ENCODE measurements around the gene PCID2.
"Not testable (repeated sequence)": the region's sequence is repeated elsewhere in the genome, so short reads cannot be mapped to it uniquely, and the experiment has no call there.

Gene PCID2

DNA sequence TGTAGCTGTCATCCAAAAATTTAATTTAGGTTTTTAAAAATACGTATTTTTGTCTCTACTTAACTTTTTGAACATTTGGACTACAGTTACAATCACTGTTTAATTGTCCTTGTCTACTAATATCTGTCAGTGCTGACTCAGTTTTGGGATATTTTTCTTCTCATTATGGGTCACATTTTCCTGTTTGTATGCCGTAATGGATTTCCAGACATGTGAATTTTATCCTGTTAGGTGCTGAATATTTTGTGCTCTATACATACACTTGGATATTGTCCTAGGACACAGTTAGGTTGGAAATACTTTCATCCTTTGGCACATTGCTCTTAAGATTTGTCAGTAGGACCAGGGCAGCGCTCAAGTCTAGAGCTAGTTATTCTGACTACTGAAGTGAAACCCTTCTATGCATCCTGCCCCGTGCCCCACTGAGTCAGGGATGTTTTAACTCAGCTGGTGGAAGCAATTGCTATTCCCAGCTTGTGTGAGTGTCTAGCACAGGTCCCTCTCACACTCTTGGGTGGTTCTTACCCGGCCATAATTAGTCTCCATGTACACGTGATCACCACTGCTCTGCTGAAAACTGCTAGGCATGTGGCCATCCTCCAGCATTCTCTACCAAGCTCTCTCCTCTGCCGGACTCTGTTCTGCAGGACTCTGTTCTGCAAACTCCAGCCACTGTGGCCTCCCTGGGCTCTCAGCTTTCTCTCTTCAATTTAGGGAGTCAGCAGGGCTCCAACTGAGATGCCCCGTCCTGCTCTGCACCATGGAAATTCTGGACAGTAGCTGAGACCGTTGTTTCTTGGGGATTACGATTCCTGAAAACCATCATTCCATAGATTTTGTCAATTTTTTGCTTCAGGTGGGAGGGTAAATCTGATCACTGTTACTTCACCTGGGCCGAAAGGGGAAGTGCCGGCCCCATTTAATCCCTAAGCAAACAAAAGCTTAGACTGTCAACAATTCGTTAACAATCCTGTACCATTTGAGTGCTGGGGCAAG is 38.9 kb downstream of the PCID2 start:
- H3K9ac ChIP-seq (ENCODE audit: low read depth, low read length): no peak overlapping the region
- H3K27ac ChIP-seq (ENCODE audit: low read length): no peak overlapping the region
- no peaks in the 10 kb centered on the region for H3K4me1 ChIP-seq (ENCODE audit: insufficient read depth, low read length)
- no peaks in the 10 kb centered on the region for H3K27me3 ChIP-seq (ENCODE audit: insufficient read depth, low read length)
- no peaks in the 10 kb centered on the region for H3K9me3 ChIP-seq (ENCODE audit: insufficient read depth, low read depth, low read length)
- peaks cover 55% of the 10 kb centered on the region for H3K36me3 ChIP-seq (ENCODE audit: insufficient read depth, low read depth, low read length)
- H3K4me3 ChIP-seq (ENCODE audit: low read length): no peak overlapping the region

DNA sequence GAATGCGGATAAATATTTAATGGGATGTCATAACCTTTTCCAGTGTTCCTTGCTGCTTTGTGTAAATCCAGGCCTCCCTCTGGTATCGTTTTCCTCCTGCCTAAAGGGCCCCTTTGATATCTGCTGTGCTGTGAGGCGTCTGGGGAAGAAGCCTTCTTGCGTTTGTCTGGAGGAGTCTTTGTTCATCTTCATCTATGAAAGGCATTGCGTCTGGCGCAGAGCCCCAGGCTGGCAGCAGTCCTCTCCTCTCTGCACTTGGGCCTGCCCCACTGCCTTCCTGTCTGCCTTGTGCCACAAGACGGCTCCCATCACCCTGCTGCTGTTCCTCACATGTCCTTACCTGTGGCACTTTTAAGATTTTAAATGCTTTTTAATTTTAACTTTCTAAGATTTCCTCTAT is 40.3 kb downstream of the PCID2 start:
- Histone ChIP-seq H3K27ac (ENCODE audit: low read length) (no peak overlapping the region), H3K9me3 (ENCODE audit: insufficient read depth, low read depth, low read length) (no peaks in the 10 kb centered on the region), H3K27me3 (ENCODE audit: insufficient read depth, low read length) (no peaks in the 10 kb centered on the region), H3K9ac (ENCODE audit: low read depth, low read length) (no peak overlapping the region), H3K36me3 (ENCODE audit: insufficient read depth, low read depth, low read length) (peaks cover 49% of the 10 kb centered on the region; the same call in 1 of the 2 replicates), H3K4me1 (ENCODE audit: insufficient read depth, low read length) (no peaks in the 10 kb centered on the region; the same call in 1 of the 2 replicates), H3K4me3 (ENCODE audit: low read length) (no peak overlapping the region)

DNA sequence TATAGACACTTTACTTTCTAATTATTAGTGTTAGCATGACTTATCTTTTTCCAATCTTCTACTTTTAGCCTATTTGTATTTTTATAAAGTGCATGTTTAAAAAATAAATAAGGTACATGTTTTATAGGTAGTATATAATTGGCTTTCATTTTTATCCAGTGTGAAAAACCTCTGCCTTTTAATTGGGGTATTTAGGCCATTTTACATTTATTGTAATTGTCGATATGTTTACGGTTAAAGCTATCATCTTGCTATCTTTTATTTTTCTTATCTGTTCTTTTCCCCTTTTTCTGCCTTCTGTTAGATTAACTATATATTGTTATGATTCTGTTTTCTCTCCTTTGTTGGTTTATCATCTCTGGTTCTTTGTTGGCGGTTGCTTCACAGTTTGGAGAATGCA is 40.9 kb downstream of the PCID2 start:
- Histone ChIP-seq H3K36me3 (ENCODE audit: insufficient read depth, low read depth, low read length) (peaks cover 43% of the 10 kb centered on the region; the same call in 1 of the 2 replicates), H3K9ac (ENCODE audit: low read depth, low read length) (no peak overlapping the region), H3K27me3 (ENCODE audit: insufficient read depth, low read length) (no peaks in the 10 kb centered on the region), H3K4me3 (ENCODE audit: low read length) (no peak overlapping the region), H3K4me1 (ENCODE audit: insufficient read depth, low read length) (peaks cover 4% of the 10 kb centered on the region; the same call in 1 of the 2 replicates), H3K27ac (ENCODE audit: low read length) (no peak overlapping the region), H3K9me3 (ENCODE audit: insufficient read depth, low read depth, low read length) (no peaks in the 10 kb centered on the region)

DNA sequence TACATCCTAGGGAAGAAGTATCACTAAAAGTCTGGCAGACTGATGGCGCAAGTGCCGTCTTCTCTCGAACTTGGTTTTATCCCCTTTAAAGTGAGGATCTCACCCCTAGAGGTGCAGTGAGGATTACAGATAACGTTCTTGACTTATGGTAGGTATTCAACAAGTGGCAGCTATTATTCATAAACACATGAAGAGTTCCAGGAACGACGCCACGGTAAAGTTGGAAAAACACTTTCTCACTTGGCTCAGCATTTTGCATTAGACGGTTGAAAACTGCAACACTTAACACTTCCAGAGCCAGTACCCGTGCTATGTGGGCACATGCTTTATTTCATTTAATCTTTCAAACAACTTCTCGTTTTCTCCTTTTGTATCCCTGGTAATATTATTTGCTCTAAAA is 41.3 kb downstream of the PCID2 start:
- Histone ChIP-seq H3K4me1 (ENCODE audit: insufficient read depth, low read length) (peaks cover 4% of the 10 kb centered on the region; the same call in 1 of the 2 replicates), H3K27ac (ENCODE audit: low read length) (no peak overlapping the region), H3K27me3 (ENCODE audit: insufficient read depth, low read length) (no peaks in the 10 kb centered on the region), H3K9me3 (ENCODE audit: insufficient read depth, low read depth, low read length) (no peaks in the 10 kb centered on the region), H3K36me3 (ENCODE audit: insufficient read depth, low read depth, low read length) (peaks cover 39% of the 10 kb centered on the region; the same call in 1 of the 2 replicates), H3K4me3 (ENCODE audit: low read length) (no peak overlapping the region), H3K9ac (ENCODE audit: low read depth, low read length) (no peak overlapping the region)

DNA sequence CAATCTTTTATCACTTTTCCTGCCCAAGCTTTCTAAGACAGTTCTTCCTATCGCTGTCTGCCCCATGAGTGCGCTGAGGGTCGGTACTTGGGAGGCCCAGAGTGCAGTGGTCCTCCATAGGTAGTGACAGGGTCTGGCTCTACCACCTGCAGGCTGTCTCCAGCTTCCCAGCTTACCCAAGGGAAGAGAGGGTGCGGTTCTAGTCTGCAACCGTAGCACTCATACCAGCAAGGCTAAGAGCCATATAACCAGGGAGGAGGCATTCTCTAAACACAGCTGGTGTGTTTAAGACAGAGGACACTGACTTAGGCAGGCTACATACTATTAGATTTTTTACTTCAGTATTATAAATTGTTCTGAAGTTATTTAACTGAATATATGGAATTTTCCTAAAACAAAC is 41.8 kb downstream of the PCID2 start:
- Histone ChIP-seq H3K9ac (ENCODE audit: low read depth, low read length) (no peak overlapping the region), H3K4me3 (ENCODE audit: low read length) (no peak overlapping the region), H3K4me1 (ENCODE audit: insufficient read depth, low read length) (peaks cover 4% of the 10 kb centered on the region; the same call in 1 of the 2 replicates), H3K36me3 (ENCODE audit: insufficient read depth, low read depth, low read length) (peaks cover 35% of the 10 kb centered on the region; the same call in 1 of the 2 replicates), H3K9me3 (ENCODE audit: insufficient read depth, low read depth, low read length) (no peaks in the 10 kb centered on the region), H3K27me3 (ENCODE audit: insufficient read depth, low read length) (no peaks in the 10 kb centered on the region), H3K27ac (ENCODE audit: low read length) (no peak overlapping the region)

DNA sequence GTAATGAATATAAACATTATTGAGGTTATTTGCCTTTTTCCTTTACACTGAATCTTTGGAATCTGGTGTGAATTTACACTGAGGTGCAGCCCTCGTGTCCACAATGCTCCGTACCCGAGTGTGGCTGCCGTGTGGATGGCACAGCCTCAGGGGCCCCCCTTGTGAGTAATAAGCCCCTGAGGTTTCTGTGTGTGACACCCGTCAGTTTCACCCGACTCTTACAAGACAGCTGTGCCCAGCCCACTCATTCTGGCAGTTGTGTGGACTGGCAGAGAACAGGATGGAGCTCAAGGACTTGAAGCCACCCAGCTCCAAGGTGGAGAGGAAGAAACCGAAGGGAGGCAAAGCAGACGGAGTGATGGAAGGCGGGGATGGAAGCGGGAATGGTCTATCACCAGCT is 42.2 kb downstream of the PCID2 start:
- peaks cover 4% of the 10 kb centered on the region; the same call in 1 of the 2 replicates for H3K4me1 ChIP-seq (ENCODE audit: insufficient read depth, low read length)
- H3K36me3 ChIP-seq (ENCODE audit: insufficient read depth, low read depth, low read length): peaks cover 31% of the 10 kb centered on the region; the same call in 1 of the 2 replicates
- H3K9ac ChIP-seq (ENCODE audit: low read depth, low read length): no peak overlapping the region
- H3K27me3 ChIP-seq (ENCODE audit: insufficient read depth, low read length): no peaks in the 10 kb centered on the region
- H3K9me3 ChIP-seq (ENCODE audit: insufficient read depth, low read depth, low read length): no peaks in the 10 kb centered on the region
- no peak overlapping the region for H3K4me3 ChIP-seq (ENCODE audit: low read length)
- H3K27ac ChIP-seq (ENCODE audit: low read length): no peak overlapping the region

DNA sequence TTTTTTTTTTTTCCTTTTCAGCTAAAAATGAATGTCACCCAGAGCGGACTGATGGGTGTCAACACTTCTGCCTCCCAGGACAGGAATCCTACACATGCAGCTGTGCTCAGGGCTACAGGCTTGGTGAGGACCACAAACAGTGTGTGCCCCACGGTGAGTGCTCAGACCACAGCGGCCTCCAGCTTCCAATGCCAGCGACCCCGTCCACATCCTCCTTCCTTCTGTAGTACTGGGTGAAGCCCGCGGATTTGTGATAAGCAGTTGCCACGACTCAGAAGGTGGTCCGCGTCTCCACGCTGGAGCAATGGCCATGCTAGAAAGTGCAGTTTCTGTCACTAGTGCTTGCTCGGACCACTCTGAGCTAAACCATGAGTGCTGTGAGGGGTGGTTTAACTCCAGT is 44.0 kb downstream of the PCID2 start:
- Histone ChIP-seq H3K27me3 (ENCODE audit: insufficient read depth, low read length) (no peaks in the 10 kb centered on the region), H3K9me3 (ENCODE audit: insufficient read depth, low read depth, low read length) (no peaks in the 10 kb centered on the region), H3K36me3 (ENCODE audit: insufficient read depth, low read depth, low read length) (peaks cover 17% of the 10 kb centered on the region; the same call in 1 of the 2 replicates)

DNA sequence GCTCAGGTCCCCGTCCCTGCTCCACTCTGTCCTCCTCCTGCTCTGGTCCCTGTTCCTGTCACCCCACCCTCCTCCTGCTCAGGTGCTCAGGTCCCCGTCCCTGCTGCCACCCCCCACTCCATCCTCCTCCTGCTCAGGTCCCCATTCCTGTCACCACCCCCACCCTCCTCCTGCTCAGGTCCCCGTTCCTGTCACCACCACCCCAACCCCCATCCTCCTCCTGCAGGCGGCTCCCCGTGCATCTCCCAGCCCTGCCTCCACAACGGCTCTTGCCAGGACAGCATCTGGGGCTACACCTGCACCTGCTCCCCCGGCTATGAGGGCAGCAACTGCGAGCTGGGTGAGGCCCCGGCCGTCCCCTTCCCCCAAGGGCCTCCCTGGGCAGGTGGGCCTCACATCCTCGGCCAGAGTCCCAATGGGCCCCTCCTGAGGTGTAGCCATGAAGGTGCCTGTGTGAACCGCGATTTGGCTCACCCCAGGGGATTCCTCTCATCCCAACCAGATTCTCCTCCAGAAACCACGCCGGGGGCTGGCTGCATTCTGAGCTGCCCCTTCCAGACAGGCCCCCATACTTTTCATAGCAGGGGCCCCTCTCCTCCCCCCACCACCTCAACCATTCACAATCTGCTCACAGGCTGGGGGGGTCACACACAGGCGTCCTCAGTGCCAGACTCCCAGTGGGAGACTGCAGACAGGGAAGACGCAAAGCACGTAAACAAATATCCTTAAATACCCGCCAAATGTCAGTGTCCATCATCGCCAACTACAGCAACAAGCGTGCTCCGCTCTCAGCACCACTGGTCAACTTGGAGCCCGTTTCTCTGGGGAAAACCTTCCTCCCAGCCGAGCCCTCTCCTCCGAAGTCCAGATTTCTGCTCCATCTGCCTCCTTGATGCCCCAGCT is 45.4 kb downstream of the PCID2 start:
- Histone ChIP-seq H3K27me3 (ENCODE audit: insufficient read depth, low read length) (no peaks in the 10 kb centered on the region), H3K4me3 (ENCODE audit: low read length) (no peak overlapping the region), H3K4me1 (ENCODE audit: insufficient read depth, low read length) (peaks cover 8% of the 10 kb centered on the region; the same call in 1 of the 2 replicates), H3K9me3 (ENCODE audit: insufficient read depth, low read depth, low read length) (no peaks in the 10 kb centered on the region), H3K9ac (ENCODE audit: low read depth, low read length) (no peak overlapping the region), H3K27ac (ENCODE audit: low read length) (no peak overlapping the region), H3K36me3 (ENCODE audit: insufficient read depth, low read depth, low read length) (0 out of 2 replicates have a peak, but pooled peaks cover 4% of the 10 kb centered on the region)

More for the DNA sequence above, 44.0 kb downstream of the PCID2 start:
- Histone ChIP-seq H3K4me3 (ENCODE audit: low read length) (no peak overlapping the region), H3K9ac (ENCODE audit: low read depth, low read length) (no peak overlapping the region), H3K27ac (ENCODE audit: low read length) (no peak overlapping the region), H3K4me1 (ENCODE audit: insufficient read depth, low read length) (peaks cover 4% of the 10 kb centered on the region; the same call in 1 of the 2 replicates)

DNA sequence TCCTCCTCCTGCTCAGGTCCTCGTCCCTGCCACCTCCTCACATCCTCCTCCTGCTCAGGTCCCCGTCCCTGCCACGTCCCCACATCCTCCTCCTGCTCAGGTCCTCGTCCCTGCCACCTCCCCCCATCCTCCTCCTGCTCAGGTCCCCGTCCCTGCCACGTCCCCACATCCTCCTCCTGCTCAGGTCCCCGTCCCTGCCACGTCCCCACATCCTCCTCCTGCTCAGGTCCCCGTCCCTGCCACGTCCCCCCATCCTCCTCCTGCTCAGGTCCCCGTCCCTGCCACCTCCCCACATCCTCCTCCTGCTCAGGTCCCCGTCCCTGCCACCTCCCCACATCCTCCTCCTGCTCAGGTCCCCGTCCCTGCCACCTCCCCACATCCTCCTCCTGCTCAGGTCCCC is 46.5 kb downstream of the PCID2 start:
- H3K9me3 ChIP-seq (ENCODE audit: insufficient read depth, low read depth, low read length); H3K9ac ChIP-seq (ENCODE audit: low read depth, low read length); H3K4me1 ChIP-seq (ENCODE audit: insufficient read depth, low read length); H3K27ac ChIP-seq (ENCODE audit: low read length); H3K36me3 ChIP-seq (ENCODE audit: insufficient read depth, low read depth, low read length); H3K27me3 ChIP-seq (ENCODE audit: insufficient read depth, low read length); H3K4me3 ChIP-seq (ENCODE audit: low read length): not testable (repeated sequence)

DNA sequence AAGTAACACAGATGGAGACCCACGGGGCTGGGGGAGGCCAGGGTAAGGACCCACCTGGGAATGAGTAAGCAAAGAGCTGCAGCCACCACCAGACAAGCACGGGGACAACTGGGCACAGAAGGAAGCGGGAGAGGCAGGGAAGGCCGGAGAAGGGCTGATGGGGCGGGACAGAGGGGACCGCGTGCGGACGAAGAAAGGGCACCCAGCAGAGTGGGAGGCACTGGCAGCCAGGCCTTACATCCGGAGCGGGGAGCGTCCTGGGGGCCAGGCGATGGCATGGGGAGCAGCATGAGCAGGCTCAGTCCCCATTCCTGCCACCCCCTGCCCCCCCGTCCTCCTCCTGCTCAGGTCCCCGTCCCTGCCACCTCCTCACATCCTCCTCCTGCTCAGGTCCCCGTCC is 47.0 kb downstream of the PCID2 start:
- Histone ChIP-seq H3K4me3 (ENCODE audit: low read length) (no peak overlapping the region), H3K27me3 (ENCODE audit: insufficient read depth, low read length) (no peaks in the 10 kb centered on the region; the same call in 1 of the 2 replicates), H3K36me3 (ENCODE audit: insufficient read depth, low read depth, low read length) (no peaks in the 10 kb centered on the region), H3K9me3 (ENCODE audit: insufficient read depth, low read depth, low read length) (no peaks in the 10 kb centered on the region), H3K4me1 (ENCODE audit: insufficient read depth, low read length) (peaks cover 8% of the 10 kb centered on the region; the same call in 1 of the 2 replicates), H3K27ac (ENCODE audit: low read length) (no peak overlapping the region), H3K9ac (ENCODE audit: low read depth, low read length) (no peak overlapping the region)

DNA sequence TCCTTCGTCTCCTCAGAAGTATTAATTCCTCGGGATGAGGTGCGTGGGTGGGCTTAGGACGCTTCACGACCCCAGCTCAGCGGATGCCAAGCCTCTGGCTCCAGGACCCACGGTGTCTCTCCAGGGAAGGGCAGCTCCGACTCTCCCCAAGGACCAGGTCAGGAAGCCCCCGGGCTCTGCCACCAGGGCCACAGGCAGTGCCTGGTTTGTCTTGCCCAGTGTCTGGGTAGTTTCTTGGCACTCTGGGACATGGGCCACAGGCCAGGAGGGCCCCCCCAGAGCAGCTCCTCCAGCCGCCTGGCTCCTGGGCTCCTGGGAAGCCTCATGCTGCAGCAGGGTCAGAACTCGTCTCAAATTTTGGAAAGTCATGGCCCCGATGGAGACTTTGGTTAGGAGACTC is 47.5 kb downstream of the PCID2 start:
- Histone ChIP-seq H3K4me3 (ENCODE audit: low read length) (no peak overlapping the region), H3K36me3 (ENCODE audit: insufficient read depth, low read depth, low read length) (no peaks in the 10 kb centered on the region), H3K9me3 (ENCODE audit: insufficient read depth, low read depth, low read length) (no peaks in the 10 kb centered on the region), H3K4me1 (ENCODE audit: insufficient read depth, low read length) (peaks cover 8% of the 10 kb centered on the region; the same call in 1 of the 2 replicates), H3K27ac (ENCODE audit: low read length) (no peak overlapping the region), H3K9ac (ENCODE audit: low read depth, low read length) (no peak overlapping the region), H3K27me3 (ENCODE audit: insufficient read depth, low read length) (no peaks in the 10 kb centered on the region; the same call in 1 of the 2 replicates)

Data from iPS-20b (cell line).